GM12865 (cell line): ENCODE results near the gene COL18A1.
"Not testable (repeated sequence)": the region's sequence is repeated elsewhere in the genome, so short reads cannot be mapped to it uniquely, and the experiment has no call there.

Experiments used
- DNase-seq: peaks from one replicate; pipeline ENCODE4 v3.0.0; 2010; ENCODE audit warnings: low read depth
- H3K4me3 ChIP-seq: 2 replicates; pipeline ENCODE4 v1.5.1; 2011; ENCODE audit warnings: mild to moderate bottlenecking, low read depth, low read length, control low read depth
- TF ChIP-seq, protein P1 (sequence below): IDR thresholded peaks from 2 replicates; pipeline ENCODE4 v1.5.1; 2011; ENCODE audit warnings: low read length, control low read depth, low read depth, inconsistent platforms; ENCODE audit not compliant: insufficient read depth; ENCODE audit errors: missing control alignments

The COL18A1 gene

DNA sequence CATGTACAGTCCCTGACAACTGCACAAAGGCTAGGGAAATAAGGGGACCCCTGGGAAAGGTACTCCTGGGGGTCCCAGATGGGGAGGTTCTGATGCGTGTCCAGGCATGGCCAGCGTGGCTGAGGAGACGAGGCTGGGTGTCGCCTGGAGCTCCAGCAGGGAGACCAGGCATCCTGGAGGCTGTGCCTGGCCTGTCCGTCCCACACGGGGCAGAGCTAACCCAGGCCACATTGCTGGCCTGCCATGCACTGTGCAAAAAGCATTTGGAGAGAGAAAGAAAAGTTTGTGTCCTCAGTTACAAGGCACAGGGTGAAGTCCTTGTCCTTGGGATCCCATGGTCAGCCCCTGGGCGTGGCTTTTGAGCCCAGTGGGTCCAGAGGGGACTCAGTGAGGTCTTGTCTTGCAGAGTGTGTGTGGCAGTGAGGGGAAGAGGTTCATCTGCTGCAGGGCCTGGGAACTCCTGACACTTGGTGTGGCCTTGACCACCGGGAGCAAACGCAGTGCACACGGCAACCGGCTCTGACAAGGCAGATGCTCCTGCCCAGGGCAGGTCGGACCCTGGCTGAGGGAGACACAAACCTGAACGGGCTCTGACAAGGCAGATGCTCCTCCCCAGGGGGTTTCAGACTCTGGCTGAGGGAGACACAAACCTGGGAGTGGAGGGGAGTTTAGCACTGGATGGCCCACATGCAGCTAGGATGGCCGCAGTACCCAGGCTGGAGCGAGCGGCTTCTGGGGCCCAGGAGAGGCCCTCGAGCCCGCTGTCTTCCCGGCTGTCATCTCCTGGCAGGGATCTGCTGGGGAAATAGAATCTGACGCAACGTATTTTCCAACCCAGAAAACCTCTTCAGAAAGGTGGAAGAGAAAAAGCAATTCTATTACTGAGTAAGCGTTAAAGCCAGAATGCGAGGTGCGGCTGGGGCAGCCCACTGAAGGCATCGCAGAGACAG lies 37.3 kb upstream of the COL18A1 start:
- no peak overlapping the region for H3K4me3 ChIP-seq
- TF ChIP-seq, protein P1, sequence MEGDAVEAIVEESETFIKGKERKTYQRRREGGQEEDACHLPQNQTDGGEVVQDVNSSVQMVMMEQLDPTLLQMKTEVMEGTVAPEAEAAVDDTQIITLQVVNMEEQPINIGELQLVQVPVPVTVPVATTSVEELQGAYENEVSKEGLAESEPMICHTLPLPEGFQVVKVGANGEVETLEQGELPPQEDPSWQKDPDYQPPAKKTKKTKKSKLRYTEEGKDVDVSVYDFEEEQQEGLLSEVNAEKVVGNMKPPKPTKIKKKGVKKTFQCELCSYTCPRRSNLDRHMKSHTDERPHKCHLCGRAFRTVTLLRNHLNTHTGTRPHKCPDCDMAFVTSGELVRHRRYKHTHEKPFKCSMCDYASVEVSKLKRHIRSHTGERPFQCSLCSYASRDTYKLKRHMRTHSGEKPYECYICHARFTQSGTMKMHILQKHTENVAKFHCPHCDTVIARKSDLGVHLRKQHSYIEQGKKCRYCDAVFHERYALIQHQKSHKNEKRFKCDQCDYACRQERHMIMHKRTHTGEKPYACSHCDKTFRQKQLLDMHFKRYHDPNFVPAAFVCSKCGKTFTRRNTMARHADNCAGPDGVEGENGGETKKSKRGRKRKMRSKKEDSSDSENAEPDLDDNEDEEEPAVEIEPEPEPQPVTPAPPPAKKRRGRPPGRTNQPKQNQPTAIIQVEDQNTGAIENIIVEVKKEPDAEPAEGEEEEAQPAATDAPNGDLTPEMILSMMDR = no peak
- DNase-seq = no peak

DNA sequence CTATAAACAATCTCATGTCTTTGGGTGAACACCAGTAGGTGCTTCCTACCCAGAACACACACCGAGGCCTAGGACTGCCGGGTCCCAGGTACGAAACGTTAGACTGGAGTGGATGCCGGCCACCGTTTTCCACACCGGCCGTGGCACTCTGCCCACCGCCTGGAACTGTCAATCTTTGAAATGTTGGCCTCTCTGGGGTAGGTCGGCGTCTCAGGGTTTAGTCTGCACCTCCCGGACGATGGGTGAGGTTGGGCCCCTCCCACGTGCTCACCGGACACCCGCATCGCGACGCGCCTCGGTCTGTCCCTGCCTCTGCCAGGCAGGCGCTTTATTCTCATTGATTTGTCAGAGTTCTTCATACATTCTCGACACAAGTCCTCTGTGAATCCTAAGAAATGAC lies 35.9 kb upstream of the COL18A1 start:
- DNase-seq, H3K4me3 ChIP-seq: not testable (repeated sequence)

DNA sequence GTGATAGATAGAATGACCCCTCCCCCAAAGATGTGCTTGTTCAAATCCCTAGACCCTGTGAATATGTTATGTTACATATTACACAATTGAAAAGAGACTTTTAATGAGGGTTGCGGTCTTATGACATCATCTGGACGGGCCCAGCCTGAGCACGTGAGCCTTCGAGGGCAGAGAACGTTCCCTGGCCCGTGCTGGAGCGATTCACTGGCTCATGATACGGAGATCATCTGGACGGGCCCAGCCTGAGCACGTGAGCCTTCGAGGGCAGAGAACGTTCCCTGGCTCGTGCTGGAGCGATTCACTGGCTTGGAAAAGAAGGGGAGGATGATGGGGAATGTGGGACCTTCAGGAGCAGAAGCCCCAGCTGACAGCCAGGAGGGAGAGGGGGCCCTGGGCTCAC lies 34.4 kb upstream of the COL18A1 start:
- TF ChIP-seq, protein P1 = no peak
- no peak overlapping the region for H3K4me3 ChIP-seq
- DNase-seq = no peak

DNA sequence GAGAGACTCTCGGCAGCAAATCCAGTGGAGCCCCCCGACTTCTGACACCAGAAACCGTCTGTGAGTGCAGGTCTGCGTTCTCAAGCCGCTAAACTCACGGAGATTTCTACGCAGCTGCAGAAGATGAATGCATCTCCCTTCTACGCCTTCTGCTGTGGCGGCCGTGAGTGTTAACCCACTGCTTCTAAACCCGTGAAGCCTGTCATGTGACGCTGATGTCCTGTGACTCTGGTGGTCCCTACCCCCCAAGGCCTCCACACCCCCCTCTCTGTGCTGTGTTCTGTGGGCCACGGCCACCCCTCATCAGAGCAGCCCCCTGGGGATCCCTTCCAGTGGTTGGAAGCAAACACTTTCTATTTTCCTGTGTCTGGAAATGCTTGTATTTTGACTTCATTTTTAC lies 33.9 kb upstream of the COL18A1 start:
- TF ChIP-seq, protein P1 = no peak
- H3K4me3 ChIP-seq = no peak overlapping the region
- no peak for DNase-seq

DNA sequence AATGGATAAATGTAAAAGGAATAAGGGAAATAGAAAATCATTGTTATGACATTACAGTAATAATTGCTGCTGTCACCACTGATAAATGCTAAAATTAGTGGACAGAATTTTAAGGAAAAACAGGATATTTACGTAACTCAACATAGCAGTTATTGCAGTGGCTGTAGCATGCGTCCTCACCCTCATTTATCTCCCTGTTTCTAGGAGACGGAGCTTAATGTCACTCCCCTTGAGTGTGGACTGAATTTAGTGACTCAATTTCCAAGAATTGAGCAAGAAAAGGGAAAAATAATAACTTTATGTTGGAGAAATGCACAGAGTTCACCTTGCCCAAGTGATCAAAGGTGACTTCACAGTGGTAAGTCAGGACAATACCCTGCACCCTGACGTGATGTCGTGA lies 33.3 kb upstream of the COL18A1 start:
- DNase-seq = no peak
- TF ChIP-seq, protein P1 = no peak
- no peak overlapping the region for H3K4me3 ChIP-seq

DNA sequence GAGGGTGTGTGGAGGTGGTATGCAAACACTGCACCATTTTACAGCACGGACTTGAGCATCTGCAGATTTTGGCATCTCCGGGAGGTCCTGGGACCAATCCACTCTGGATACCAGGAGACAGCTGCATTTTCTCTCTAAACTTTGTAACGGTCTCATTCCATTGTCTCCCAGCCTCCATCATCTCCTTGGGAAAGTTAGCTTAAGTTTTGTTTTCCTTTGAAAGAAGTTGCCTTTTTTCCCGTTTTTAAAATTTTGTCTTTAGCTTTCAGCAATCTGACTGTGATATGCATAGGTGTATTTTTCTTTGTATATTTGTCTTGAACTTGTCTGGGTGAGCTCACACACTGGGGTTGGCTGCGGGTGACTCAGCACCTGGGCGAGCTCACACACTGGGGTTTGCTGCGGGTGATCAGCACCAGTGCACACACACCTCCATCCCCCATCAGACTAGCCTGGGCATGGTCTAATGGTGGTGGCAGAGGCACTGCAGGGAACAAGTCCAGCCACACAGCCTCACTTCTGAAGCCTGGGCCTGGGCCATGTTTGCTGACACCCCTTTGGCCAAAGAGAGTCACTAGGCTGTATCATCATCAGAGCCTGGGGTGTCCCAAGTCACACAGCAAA lies 32.1 kb upstream of the COL18A1 start:
- peak; percentile 31 for DNase-seq
- TF ChIP-seq, protein P1 = no peak
- H3K4me3 ChIP-seq = no peak overlapping the region

DNA sequence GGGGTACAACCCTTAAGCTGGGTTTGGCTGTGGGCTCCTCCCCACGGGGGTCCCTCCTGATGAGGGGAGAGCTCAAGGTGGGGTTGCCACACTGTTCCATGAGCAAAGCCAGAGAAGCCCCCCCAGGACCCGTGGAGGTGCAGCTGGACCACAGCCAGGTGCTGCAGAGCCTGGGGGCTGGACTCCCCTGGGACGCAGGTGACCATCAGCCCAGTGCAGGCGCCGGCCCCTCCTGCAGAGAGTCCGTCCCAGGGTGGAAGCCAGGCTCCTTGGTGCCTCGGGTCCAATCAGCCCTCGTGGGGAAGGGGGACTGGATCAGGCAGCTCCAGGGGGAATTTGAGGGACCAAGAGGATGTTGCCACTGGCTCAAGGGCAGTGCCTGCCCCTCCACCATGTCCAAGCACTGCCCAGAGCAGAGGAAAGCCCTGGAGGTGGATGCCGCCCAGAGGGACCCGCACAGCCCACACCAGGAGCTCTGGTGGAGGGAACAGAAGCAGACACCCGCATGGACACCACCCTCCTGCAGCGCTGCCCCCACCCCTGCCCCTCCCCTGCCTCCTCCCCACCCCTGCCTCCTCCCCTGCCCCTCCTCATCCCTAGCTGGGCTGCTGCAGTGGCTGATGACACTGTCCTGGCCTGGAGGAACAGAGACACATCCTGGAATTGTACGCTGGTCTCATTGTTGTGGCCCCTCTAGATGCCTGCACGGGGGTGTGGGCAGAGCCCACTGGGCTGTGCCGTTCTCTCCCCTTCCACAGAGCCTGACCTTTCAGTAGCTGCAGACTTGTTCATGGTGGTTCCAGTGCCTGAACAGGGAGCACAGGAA lies 30.8 kb upstream of the COL18A1 start:
- H3K4me3 ChIP-seq = no peak overlapping the region
- DNase-seq = no peak
- TF ChIP-seq, protein P1 = no peak
